Neural cell (in vitro differentiated cells): ENCODE measurements around the gene DOCK9. TPM values are rescaled to one million over a fixed set of nuclear protein-coding genes. Genes with fewer than 3 reads are reported as not detected.

Experiments used
- H2AFZ ChIP-seq: fragments of 200-600, 300-800 bp; sonication (generic), shearing (Covaris generic); 2 replicates; pipeline ENCODE4 v1.6.0; 2014; ENCODE audit warnings: low read depth, mild to moderate bottlenecking, antibody characterized with exemption, low read length, moderate library complexity
- H3F3A ChIP-seq: fragments of 200-600 bp; shearing (Covaris generic); 2 replicates; pipeline ENCODE4 v1.6.1; 2016; ENCODE audit warnings: mild to moderate bottlenecking, moderate library complexity, mixed read lengths, antibody characterized with exemption, low read length; ENCODE audit not compliant: insufficient read depth, poor library complexity, severe bottlenecking
- H3K27ac ChIP-seq: fragments of 200-600, 300-800 bp; sonication (generic), shearing (Covaris generic); 2 replicates; pipeline ENCODE4 v1.5.1; 2014; ENCODE audit warnings: mild to moderate bottlenecking, low read length, moderate library complexity
- H3K27me3 ChIP-seq: fragments of 300-800, 200-600 bp; sonication (generic), shearing (Covaris generic); 2 replicates; pipeline ENCODE4 v1.6.0; 2014; ENCODE audit warnings: mild to moderate bottlenecking, low read depth, low read length, moderate library complexity; ENCODE audit not compliant: insufficient read depth
- H3K36me3 ChIP-seq: fragments of 300-800, 200-600 bp; sonication (generic), shearing (Covaris generic); 2 replicates; pipeline ENCODE4 v1.5.1; 2014; ENCODE audit warnings: mild to moderate bottlenecking, antibody characterized with exemption, low read length, moderate library complexity; ENCODE audit not compliant: insufficient read depth
- H3K4me2 ChIP-seq: fragments of 300-800, 200-600 bp; sonication (generic), shearing (Covaris generic); 2 replicates; pipeline ENCODE4 v1.6.0; 2014; ENCODE audit warnings: mild to moderate bottlenecking, low read length
- H3K4me3 ChIP-seq: fragments of 300-800, 200-600 bp; sonication (generic), shearing (Covaris generic); 2 replicates; pipeline ENCODE4 v1.5.1; 2014; ENCODE audit warnings: mild to moderate bottlenecking, low read length, moderate library complexity
- H3K79me2 ChIP-seq: fragments of 200-600 bp; shearing (Covaris generic); replicated peaks from 2 replicates; pipeline ENCODE4 v1.6.0; 2014; ENCODE audit warnings: mild to moderate bottlenecking, low read length, moderate library complexity; ENCODE audit not compliant: insufficient read depth
- H3K9ac ChIP-seq: fragments of 300-800, 200-600 bp; sonication (generic), shearing (Covaris generic); 2 replicates; pipeline ENCODE4 v1.6.1; 2016; ENCODE audit warnings: mild to moderate bottlenecking, low read length, mixed read lengths
- H3K9me2 ChIP-seq: fragments of 200-600 bp; shearing (Covaris generic); 2 replicates; pipeline ENCODE4 v1.6.1; 2016; ENCODE audit warnings: mild to moderate bottlenecking, low read length, mixed read lengths; ENCODE audit not compliant: insufficient read depth
- H3K9me3 ChIP-seq: fragments of 200-600, 300-800 bp; sonication (generic), shearing (Covaris generic); 2 replicates; pipeline ENCODE4 v1.6.1; 2016; ENCODE audit warnings: mild to moderate bottlenecking, mixed run types, low read length, moderate library complexity, mixed read lengths
- H4K20me1 ChIP-seq: fragments of 200-600 bp; shearing (Covaris generic); 2 replicates; pipeline ENCODE4 v1.6.1; 2016; ENCODE audit warnings: mild to moderate bottlenecking, mixed run types; ENCODE audit not compliant: insufficient read depth
- CTCF ChIP-seq: fragments of 450-650 bp; IDR thresholded peaks from 2 replicates; pipeline ENCODE4 v1.5.1; 2014; ENCODE audit warnings: antibody characterized with exemption, mild to moderate bottlenecking, moderate library complexity; ENCODE audit not compliant: poor library complexity, severe bottlenecking
- EP300 ChIP-seq: fragments of 450-650 bp; conservative IDR thresholded peaks from 2 replicates; pipeline ENCODE4 v1.6.1; 2014; ENCODE audit warnings: antibody characterized with exemption, mild to moderate bottlenecking, moderate library complexity; ENCODE audit not compliant: poor library complexity, severe bottlenecking
- EZH2 ChIP-seq: fragments of 200-600, 300-800 bp; shearing (Covaris generic), sonication (generic); IDR thresholded peaks from 2 replicates; pipeline ENCODE4 v1.6.1; 2014; ENCODE audit warnings: antibody characterized with exemption, low read length, borderline replicate concordance, mild to moderate bottlenecking; ENCODE audit not compliant: insufficient read depth, poor library complexity, severe bottlenecking
- MXI1 ChIP-seq: fragments of 450-650 bp; conservative IDR thresholded peaks from 2 replicates; pipeline ENCODE4 v1.6.1; 2014; ENCODE audit warnings: antibody characterized with exemption, mild to moderate bottlenecking; ENCODE audit not compliant: poor library complexity, severe bottlenecking
- POLR2AphosphoS5 ChIP-seq: IDR thresholded peaks from 2 replicates; pipeline ENCODE4 v1.6.1; 2012
- RAD21 ChIP-seq: fragments of 450-650 bp; conservative IDR thresholded peaks from 2 replicates; pipeline ENCODE4 v1.6.1; 2014; ENCODE audit warnings: antibody characterized with exemption, mild to moderate bottlenecking, moderate library complexity
- REST ChIP-seq: IDR thresholded peaks from 2 replicates; pipeline ENCODE4 v1.6.1; 2012; ENCODE audit warnings: borderline replicate concordance
- SMC3 ChIP-seq: fragments of 450-650 bp; conservative IDR thresholded peaks from 2 replicates; pipeline ENCODE4 v1.6.1; 2014; ENCODE audit warnings: antibody characterized with exemption, mild to moderate bottlenecking, moderate library complexity; ENCODE audit not compliant: poor library complexity
- TAF1 ChIP-seq: IDR thresholded peaks from 2 replicates; pipeline ENCODE4 v1.6.1; 2012; ENCODE audit warnings: low read depth
- polyA plus RNA-seq: library from polyadenylated mRNA; depleted of rRNA; stranded (reverse); fragments of >200 nt; gene quantifications from 2 replicates; pipeline ENCODE4 v1.2.3, GENCODE V29; 2014

DOCK9 gene
- polyA plus RNA-seq, 1 donor from 2014 or later, result 11.4 TPM

DNA sequence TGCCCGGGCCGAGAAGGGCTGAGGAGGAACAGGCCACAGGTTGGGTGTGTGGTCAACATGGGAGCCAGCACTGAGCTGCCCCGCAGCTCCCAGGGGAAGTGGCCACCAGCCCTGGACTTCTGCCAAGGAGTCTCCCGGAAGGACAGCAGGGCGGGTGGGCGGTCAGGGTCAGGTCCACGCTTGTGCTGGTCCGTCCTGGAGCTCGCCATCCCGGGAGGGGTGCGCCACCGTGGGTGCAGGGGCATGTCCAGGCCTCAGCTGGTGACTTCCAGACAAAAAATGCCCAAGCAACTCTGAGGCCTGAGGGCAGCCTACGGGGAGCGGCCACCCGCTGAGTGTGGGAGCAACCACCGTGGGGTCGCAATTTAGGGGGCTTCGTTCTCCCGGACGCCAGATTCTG, 203.9 kb downstream of the DOCK9 start:
- Histone ChIP-seq H3K36me3 (no peaks in the 10 kb centered on the region), H3K79me2 (no peaks in the 10 kb centered on the region), H3F3A (no peaks in the 10 kb centered on the region), H3K4me2 (no peak overlapping the region), H3K27ac (no peak overlapping the region), H3K9ac (no peak overlapping the region), H4K20me1 (no peaks in the 10 kb centered on the region), H3K4me3 (no peak overlapping the region), H2AFZ (no peak overlapping the region), H3K9me2 (no peaks in the 10 kb centered on the region), H3K27me3 (no peaks in the 10 kb centered on the region), H3K9me3 (no peaks in the 10 kb centered on the region)
- TF ChIP-seq SMC3 (no peak), REST (no peak), EP300 (no peak), TAF1 (no peak), CTCF (no peak), EZH2 (no peak), RAD21 (no peak), POLR2AphosphoS5 (no peak), MXI1 (no peak)

GRCh38 chr13:98772794-98773452, 204.9 kb downstream of the DOCK9 start:
- Histone ChIP-seq H3K27ac (no peak overlapping the region), H3K79me2 (no peaks in the 10 kb centered on the region), H3K9me2 (no peaks in the 10 kb centered on the region), H3F3A (no peaks in the 10 kb centered on the region), H3K9me3 (no peaks in the 10 kb centered on the region), H4K20me1 (no peaks in the 10 kb centered on the region), H3K36me3 (no peaks in the 10 kb centered on the region), H3K9ac (no peak overlapping the region), H3K4me2 (no peak overlapping the region), H2AFZ (no peak overlapping the region), H3K4me3 (no peak overlapping the region), H3K27me3 (no peaks in the 10 kb centered on the region)
- no peak for TF ChIP-seq RAD21
- TF ChIP-seq REST, result no peak
- no peak for TF ChIP-seq CTCF
- TF ChIP-seq EP300, result no peak
- no peak for TF ChIP-seq MXI1
- no peak for TF ChIP-seq TAF1
- no peak for TF ChIP-seq EZH2
- no peak for TF ChIP-seq SMC3
